Measurements from ENCODE around the gene THBS3.
A peak's percentile ranks its signal among the peaks of the same experiment; 100 is the strongest.

THBS3 gene

GRCh38 chr1:155186794-155187455 is 20.8 kb downstream of the THBS3 start:
- no peak for DNase-seq

GRCh38 chr1:155186067-155186793 is 21.5 kb downstream of the THBS3 start:
- DNase-seq: no peak

GRCh38 chr1:155185783-155186066 is 22.0 kb downstream of the THBS3 start:
- no peak for DNase-seq

- DNase-seq: no peak
Observed at GRCh38 chr1:155184835-155185782, 22.6 kb downstream of the THBS3 start.

GRCh38 chr1:155184351-155184811 is 23.3 kb downstream of the THBS3 start:
- no peak for DNase-seq

GRCh38 chr1:155183775-155184221 is 23.9 kb downstream of the THBS3 start:
- no peak for DNase-seq

- no peak for DNase-seq
Observed at GRCh38 chr1:155182052-155182550, 25.6 kb downstream of the THBS3 start.

GRCh38 chr1:155181371-155182051 is 26.2 kb downstream of the THBS3 start:
- DNase-seq: no peak

- no peak for DNase-seq
Observed at GRCh38 chr1:155179112-155180031, 28.3 kb downstream of the THBS3 start.

GRCh38 chr1:155178441-155179111 is 29.1 kb downstream of the THBS3 start:
- DNase-seq: no peak

- DNase-seq: no peak
Observed at GRCh38 chr1:155177918-155178281, 29.8 kb downstream of the THBS3 start.

- DNase-seq: no peak
Observed at GRCh38 chr1:155177192-155177917, 30.3 kb downstream of the THBS3 start.

- peak; percentile 80 for DNase-seq
Observed at GRCh38 chr1:155176544-155177071, 31.1 kb downstream of the THBS3 start.

- no peak for DNase-seq
Observed at GRCh38 chr1:155175927-155176371, 31.7 kb downstream of the THBS3 start.

GRCh38 chr1:155175281-155175926 is 32.3 kb downstream of the THBS3 start:
- DNase-seq: no peak

- peak; percentile 52 for DNase-seq
Observed at GRCh38 chr1:155174324-155175280, 33.1 kb downstream of the THBS3 start.

GRCh38 chr1:155173478-155174323 is 34.0 kb downstream of the THBS3 start, which contains the start of gene TRIM46:
TSS of gene TRIM46 (plus strand) at chr1:155173849. CDS start at chr1:155173967, 118 bp downstream.
- DNase-seq: peak; percentile 52

Measured in right hindlimb (tissue), 1 donor.